ENCODE results near the gene GABPB1.
A peak's percentile ranks its signal among the peaks of the same experiment; 100 is the strongest.

The GABPB1 gene

DNA sequence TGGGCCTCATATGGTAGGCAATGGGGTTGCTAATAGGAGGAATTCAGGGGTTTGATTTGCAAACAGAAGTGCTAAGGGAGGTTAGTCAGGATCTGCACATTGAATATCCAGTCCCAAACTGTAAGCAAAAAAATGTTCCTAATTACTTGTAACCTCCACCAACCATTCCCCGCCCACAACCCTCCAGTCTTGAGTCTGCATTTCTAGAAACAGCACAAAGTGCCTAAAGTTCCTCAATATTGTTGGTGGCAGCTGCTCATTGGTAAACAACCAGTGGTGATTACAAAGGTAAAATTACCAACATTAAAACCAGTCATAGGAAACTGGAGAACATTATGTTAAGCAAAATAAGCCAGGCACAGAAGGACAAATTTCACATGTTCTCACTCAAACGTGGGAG, 108.4 kb downstream of the GABPB1 start:
- TF ChIP-seq, protein P1, sequence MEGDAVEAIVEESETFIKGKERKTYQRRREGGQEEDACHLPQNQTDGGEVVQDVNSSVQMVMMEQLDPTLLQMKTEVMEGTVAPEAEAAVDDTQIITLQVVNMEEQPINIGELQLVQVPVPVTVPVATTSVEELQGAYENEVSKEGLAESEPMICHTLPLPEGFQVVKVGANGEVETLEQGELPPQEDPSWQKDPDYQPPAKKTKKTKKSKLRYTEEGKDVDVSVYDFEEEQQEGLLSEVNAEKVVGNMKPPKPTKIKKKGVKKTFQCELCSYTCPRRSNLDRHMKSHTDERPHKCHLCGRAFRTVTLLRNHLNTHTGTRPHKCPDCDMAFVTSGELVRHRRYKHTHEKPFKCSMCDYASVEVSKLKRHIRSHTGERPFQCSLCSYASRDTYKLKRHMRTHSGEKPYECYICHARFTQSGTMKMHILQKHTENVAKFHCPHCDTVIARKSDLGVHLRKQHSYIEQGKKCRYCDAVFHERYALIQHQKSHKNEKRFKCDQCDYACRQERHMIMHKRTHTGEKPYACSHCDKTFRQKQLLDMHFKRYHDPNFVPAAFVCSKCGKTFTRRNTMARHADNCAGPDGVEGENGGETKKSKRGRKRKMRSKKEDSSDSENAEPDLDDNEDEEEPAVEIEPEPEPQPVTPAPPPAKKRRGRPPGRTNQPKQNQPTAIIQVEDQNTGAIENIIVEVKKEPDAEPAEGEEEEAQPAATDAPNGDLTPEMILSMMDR (conservative IDR thresholded peaks at IDR 0.05; ENCODE audit: low read depth, low read length) = no peak
- DNase-seq (ENCODE audit: low read depth) = no peak
- H3K4me3 ChIP-seq (ENCODE audit: low read length) = no peak overlapping the region

DNA sequence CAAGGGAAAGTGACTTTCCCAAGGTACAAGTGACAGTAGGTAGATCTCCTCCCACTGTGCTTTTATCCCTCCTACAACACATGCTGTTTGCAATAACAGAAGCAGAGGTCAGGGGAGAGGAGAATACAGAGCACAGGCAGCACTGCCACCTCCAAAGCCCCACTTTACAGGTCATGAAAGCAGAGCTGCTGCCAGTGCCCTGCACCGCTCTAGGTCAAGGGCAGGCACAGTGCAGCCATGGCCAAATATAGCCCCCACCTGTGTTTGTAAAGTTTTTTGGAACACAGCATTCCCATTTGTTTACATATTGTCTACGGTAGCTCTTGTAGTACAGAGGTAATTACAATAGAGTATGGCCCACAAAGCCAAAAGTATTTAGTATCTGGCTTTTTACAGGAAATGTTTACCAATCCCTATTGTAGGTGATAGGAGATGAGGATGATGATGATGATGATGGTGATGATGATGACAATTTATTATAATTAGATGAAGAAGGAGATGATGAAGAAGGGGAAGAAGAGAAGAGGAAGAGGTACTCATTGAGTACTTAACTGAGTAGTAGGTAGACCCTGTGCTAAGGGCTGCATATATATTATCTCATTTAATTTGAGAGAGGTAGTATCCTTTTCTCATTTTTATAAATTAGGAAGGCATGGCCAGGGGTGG, 109.9 kb downstream of the GABPB1 start:
- no peak for DNase-seq (ENCODE audit: low read depth)
- H3K4me3 ChIP-seq (ENCODE audit: low read length) = no peak overlapping the region
- TF ChIP-seq, protein P1 (conservative IDR thresholded peaks at IDR 0.05; ENCODE audit: low read depth, low read length) = no peak

DNA sequence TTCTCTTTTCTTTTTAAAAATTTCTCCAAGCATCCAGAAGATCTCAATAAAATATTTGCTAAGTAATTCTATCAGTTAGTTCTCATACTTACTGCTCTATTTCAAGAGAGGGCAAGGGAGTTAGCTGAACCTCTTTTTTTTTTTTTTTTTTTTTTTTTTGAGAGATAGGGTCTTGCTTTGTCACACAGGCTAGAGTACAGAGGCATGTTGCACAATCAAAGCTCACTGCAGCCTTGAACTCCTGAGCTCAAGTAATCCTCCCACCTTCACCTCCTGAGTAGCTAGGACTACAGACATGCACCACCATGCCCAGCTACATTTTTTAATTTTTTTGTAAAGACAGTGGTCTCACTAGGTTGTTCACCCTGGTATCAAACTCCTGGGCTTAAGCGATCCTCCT, 110.8 kb downstream of the GABPB1 start:
- TF ChIP-seq, protein P1 (conservative IDR thresholded peaks at IDR 0.05; ENCODE audit: low read depth, low read length) = no peak
- no peak overlapping the region for H3K4me3 ChIP-seq (ENCODE audit: low read length)
- no peak for DNase-seq (ENCODE audit: low read depth)

DNA sequence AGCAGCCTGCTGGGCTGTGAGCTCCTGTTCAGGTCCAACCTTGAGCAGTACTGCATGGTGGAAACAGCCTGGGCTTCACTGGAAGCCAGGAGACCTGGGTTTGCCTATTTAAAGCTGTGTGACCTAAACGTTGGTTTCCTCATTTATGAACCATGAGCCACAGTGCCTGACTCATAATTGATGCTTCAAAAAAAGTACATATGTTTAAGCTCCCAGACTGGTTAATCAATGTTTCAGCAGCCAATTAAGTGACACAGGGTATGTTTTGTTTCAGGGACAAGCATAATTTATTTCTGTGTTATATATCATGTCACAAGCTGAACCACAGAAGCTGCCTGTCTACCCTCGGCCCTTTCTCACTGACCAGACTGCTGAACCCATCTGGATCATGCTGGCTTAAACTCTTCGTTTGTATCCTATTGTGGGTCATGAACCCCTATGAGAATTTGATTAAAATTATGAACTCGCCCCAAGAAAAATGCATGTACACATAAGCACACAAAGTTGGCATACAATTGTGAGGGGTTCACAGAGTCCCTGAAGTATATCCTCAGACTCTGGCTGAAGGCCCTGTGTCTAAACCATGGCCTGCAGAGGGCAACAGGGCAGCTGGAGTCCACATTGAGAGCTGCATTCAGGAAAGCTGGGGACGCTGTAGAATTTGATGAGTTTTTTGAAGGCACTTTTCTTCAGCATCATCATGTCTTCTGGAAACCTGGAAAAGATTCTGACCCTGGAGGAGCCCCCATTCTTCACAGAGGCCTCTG, 113.1 kb downstream of the GABPB1 start:
- no peak for DNase-seq (ENCODE audit: low read depth)
- H3K4me3 ChIP-seq (ENCODE audit: low read length) = no peak overlapping the region
- TF ChIP-seq, protein P1 (conservative IDR thresholded peaks at IDR 0.05; ENCODE audit: low read depth, low read length) = peak; percentile 11

DNA sequence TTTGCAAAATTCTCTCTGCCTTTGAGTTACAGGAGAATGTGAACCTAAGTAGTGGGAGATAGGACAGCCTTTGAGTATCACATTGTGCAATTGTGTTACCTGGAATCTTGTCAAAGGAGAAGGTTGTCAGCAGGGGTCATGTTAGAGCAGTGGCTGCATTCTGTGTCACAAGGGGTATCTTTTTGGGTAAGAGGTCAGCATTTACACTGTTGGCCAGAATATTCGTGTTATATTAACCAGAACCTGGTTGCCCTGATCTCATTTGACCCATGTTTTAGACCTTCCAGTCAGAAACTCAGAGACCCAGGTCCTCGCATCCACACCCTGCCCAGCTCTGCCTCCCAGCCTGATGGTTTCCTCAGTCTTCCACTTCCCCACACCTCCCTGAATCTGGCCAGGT, 116.7 kb downstream of the GABPB1 start:
- DNase-seq (ENCODE audit: low read depth) = no peak
- no peak overlapping the region for H3K4me3 ChIP-seq (ENCODE audit: low read length)
- TF ChIP-seq, protein P1 (conservative IDR thresholded peaks at IDR 0.05; ENCODE audit: low read depth, low read length) = no peak

DNA sequence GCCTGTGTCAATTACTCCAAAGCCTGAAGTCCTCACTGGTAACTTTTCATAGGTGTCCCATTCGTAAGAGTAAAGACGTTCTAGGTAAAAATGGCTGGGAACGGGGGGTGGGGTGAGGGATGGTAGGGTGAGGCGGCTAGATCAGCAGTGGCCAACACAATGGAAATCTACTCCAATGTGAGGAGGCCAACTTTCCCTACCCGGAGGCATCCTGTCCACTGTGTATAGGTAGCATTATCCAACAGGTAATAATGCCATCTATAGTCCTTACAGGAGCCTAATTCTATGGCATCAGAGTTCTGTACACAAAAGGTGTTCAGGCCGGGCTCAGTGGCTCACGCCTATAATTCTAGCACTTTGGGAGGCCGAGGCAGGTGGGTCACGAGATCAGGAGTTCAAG, 118.6 kb downstream of the GABPB1 start:
- TF ChIP-seq, protein P1 (conservative IDR thresholded peaks at IDR 0.05; ENCODE audit: low read depth, low read length) = no peak
- DNase-seq (ENCODE audit: low read depth) = no peak
- no peak overlapping the region for H3K4me3 ChIP-seq (ENCODE audit: low read length)

DNA sequence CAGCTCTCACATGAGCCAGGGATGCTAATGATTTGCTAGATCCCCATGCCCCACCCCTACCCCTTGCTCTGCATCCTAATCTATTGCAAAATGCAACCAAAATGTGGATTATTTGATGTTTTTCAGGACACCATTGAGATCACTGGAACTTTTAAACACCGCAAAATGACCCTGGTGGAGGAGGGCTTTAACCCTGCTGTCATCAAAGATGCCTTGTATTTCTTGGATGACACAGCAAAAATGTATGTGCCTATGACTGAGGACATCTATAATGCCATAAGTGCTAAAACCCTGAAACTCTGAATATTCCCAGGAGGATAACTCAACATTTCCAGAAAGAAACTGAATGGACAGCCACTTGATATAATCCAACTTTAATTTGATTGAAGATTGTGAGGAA, 119.2 kb downstream of the GABPB1 start:
- H3K4me3 ChIP-seq (ENCODE audit: low read length) = no peak overlapping the region
- TF ChIP-seq, protein P1 (conservative IDR thresholded peaks at IDR 0.05; ENCODE audit: low read depth, low read length) = no peak
- no peak for DNase-seq (ENCODE audit: low read depth)

Data from retinal pigment epithelial cell (primary cell).